Effector memory CD8-positive, alpha-beta T cell (primary cell): ENCODE results near the gene BOLA1.

Experiments used
- ATAC-seq: fragments of 150-1000 bp; cut with Tn5 transposase; replicated peaks from 2 replicates; pipeline ENCODE4 v1.10.0; 2021; ENCODE audit warnings: mild to moderate bottlenecking, moderate library complexity
- DNase-seq, 3 experiments: peaks; one replicate each; pipeline ENCODE4 v3.0.0; 2021
- H3K27ac Mint-ChIP-seq, 2 donors: one replicate each; pipeline ENCODE4 v1.8.0; 2022; ENCODE audit warnings: mild to moderate bottlenecking in 2 of 2, mixed read lengths in 2 of 2, moderate library complexity in 2 of 2
- H3K27me3 Mint-ChIP-seq, 2 donors: one replicate each; pipeline ENCODE4 v1.8.0; 2022; ENCODE audit warnings: mixed read lengths in 2 of 2
- H3K36me3 Mint-ChIP-seq: one replicate; pipeline ENCODE4 v1.8.0; 2022; ENCODE audit warnings: mild to moderate bottlenecking, moderate library complexity, mixed read lengths; ENCODE audit not compliant: insufficient read depth
- H3K4me1 Mint-ChIP-seq, 2 donors: one replicate each; pipeline ENCODE4 v1.8.0; 2022; ENCODE audit warnings: low read depth in 2 of 2, mixed read lengths in 2 of 2
- H3K4me3 Mint-ChIP-seq, 2 donors: one replicate each; pipeline ENCODE4 v1.8.0; 2022; ENCODE audit warnings: mild to moderate bottlenecking in 2 of 2, mixed read lengths in 2 of 2, moderate library complexity in 2 of 2
- H3K9me3 Mint-ChIP-seq, 2 donors: one replicate each; pipeline ENCODE4 v1.8.0; 2022; ENCODE audit warnings: mixed read lengths in 2 of 2

BOLA1 gene

GRCh38 chr1:149945206-149945605 lies 45.8 kb downstream of the BOLA1 start:
- Mint-ChIP-seq H3K36me3 (peaks cover 30% of the 10 kb centered on the region), H3K27ac (no peak overlapping the region), H3K4me1 (peaks cover 0 to 4% of the 10 kb centered on the region in 2 donors), H3K27me3 (no peaks in the 10 kb centered on the region), H3K4me3 (no peak overlapping the region), H3K9me3 (no peaks in the 10 kb centered on the region)
- DNase-seq: no peak
- no peak for ATAC-seq

GRCh38 chr1:149949911-149950310 lies 50.5 kb downstream of the BOLA1 start:
- H3K9me3 Mint-ChIP-seq: no peaks in the 10 kb centered on the region
- H3K27ac Mint-ChIP-seq: peak overlapping the region in 1 of 2 donors; percentile 59
- DNase-seq (no peak), ATAC-seq (no peak)
- no peaks in the 10 kb centered on the region for H3K27me3 Mint-ChIP-seq
- peaks cover 33% of the 10 kb centered on the region for H3K36me3 Mint-ChIP-seq
- H3K4me3 Mint-ChIP-seq: no peak overlapping the region
- no peaks in the 10 kb centered on the region for H3K4me1 Mint-ChIP-seq
